ENCODE data around the gene CPNE7. TPM values are rescaled to one million over a fixed set of nuclear protein-coding genes. Genes with fewer than 3 reads are reported as not detected.

Gene CPNE7
- total and polyA plus RNA-seq, 9 of the 15 experiments (the other 6 are each of a cell fraction or from before 2014, with no cell fraction given), result 0.30 to 73.4 (median 32.7) TPM

GRCh38 chr16:89567656-89568594 lies 7.6 kb upstream of the CPNE7 start:
- no peaks in the 10 kb centered on the region for H3K9me3 ChIP-seq (replicated peaks; ENCODE audit: control insufficient read depth, insufficient read depth, low read depth, low read length)
- H3K4me3 ChIP-seq, result no peak overlapping the region
- H3K4me2 ChIP-seq (ENCODE audit: insufficient read depth, low read length), result no peak overlapping the region
- FAIRE-seq (no peak), DNase-seq (ENCODE audit: extremely low read depth in 1 of 4, low spot score in 3 of 4) (no peak), ATAC-seq (no peak)
- peaks cover 20% of the 10 kb centered on the region for H3K36me3 ChIP-seq (ENCODE audit: control insufficient read depth, insufficient read depth, low read length)
- no peak overlapping the region for H2AFZ ChIP-seq (ENCODE audit: low read depth, low read length)
- CTCF ChIA-PET (ENCODE audit: low intra/inter-chr PET ratio), result no interaction called here
- H3K4me1 ChIP-seq (replicated peaks in 1 of 2; ENCODE audit: control insufficient read depth in 2 of 2, insufficient read depth in 2 of 2, low read length in 2 of 2), result peaks cover 29 to 74% of the 10 kb centered on the region in 2 experiments
- POLR2A ChIA-PET, result no interaction called here
- TF ChIP-seq POLR2A (conservative IDR thresholded peaks at IDR 0.05), result no peak
- TF ChIP-seq ELF4 (CRISPR knock-in tag; IDR thresholded peaks at IDR 0.05), result no peak
- no peak for TF ChIP-seq PTTG1 (tag; IDR thresholded peaks at IDR 0.05; ENCODE audit: low read depth)
- no peak for TF ChIP-seq STAT6 (CRISPR knock-in tag; IDR thresholded peaks at IDR 0.05)
- TF ChIP-seq MYBL2 (IDR thresholded peaks at IDR 0.05; ENCODE audit: low read depth), result no peak
- no peak for TF ChIP-seq MYBL2 (CRISPR knock-in tag; IDR thresholded peaks at IDR 0.05; ENCODE audit: borderline replicate concordance)
- in situ Hi-C loops (cut with MboI), result no loop called here
- peaks cover 8% of the 10 kb centered on the region for H3K9me1 ChIP-seq (ENCODE audit: control insufficient read depth, insufficient read depth, low read length)
- no peaks in the 10 kb centered on the region; a peak in 1 of 5 replicates for H3K27me3 ChIP-seq (ENCODE audit: control insufficient read depth in 2 of 2, insufficient read depth in 2 of 2, low read length in 2 of 2)
- H3K27ac ChIP-seq (ENCODE audit: extremely low read depth, low read depth, low read length), result no peak overlapping the region
- WGBS (ENCODE audit: insufficient coverage, low coverage, missing lambda C conversion rate), result 61% methylated on average over 29 of the region's 30 CpGs
- intact Hi-C loops (cut with micrococcal nuclease), result loop anchor here (10.0 kb wide), 1 partner anchor 763 kb away; the partner anchor contains the start of gene CDT1
- BruUV-seq (replicated peaks), result no TSS peak
- peaks cover 41% of the 10 kb centered on the region for H4K20me1 ChIP-seq (replicated peaks; ENCODE audit: control insufficient read depth, insufficient read depth, low read length)
- H3K9ac ChIP-seq (ENCODE audit: insufficient read depth in 1 of 2, low read depth in 2 of 2, low read length in 2 of 2), result peak overlapping the region in 1 of 2 experiments; percentile 39; a peak in 1 of 4 replicates
- peaks cover 17% of the 10 kb centered on the region for H3K79me2 ChIP-seq (ENCODE audit: control insufficient read depth, insufficient read depth, low read length)

All from K562 (cell line).